HFFc6 (cell line): Measurements from ENCODE around the gene TWIST2. TPM values are rescaled to one million over a fixed set of nuclear protein-coding genes. Genes with fewer than 3 reads are reported as not detected.

Experiments
- DNase-seq: peaks from one replicate; pipeline ENCODE4 v3.0.0-alpha.2; 2018
- H3K27ac Mint-ChIP-seq: 2 replicates; pipeline ENCODE4 v1.8.0; 2020; ENCODE audit warnings: mild to moderate bottlenecking, mixed read lengths
- H3K27me3 Mint-ChIP-seq: 2 replicates; pipeline ENCODE4 v1.8.0; 2021; ENCODE audit warnings: mild to moderate bottlenecking, moderate library complexity, mixed read lengths; ENCODE audit not compliant: insufficient read depth
- H3K36me3 Mint-ChIP-seq: 2 replicates; pipeline ENCODE4 v1.8.0; 2021; ENCODE audit warnings: low read depth, mixed read lengths
- H3K4me1 Mint-ChIP-seq: 2 replicates; pipeline ENCODE4 v1.8.0; 2020; ENCODE audit warnings: low read depth, mixed read lengths
- H3K4me3 Mint-ChIP-seq: 2 replicates; pipeline ENCODE4 v1.8.0; 2020; ENCODE audit warnings: mild to moderate bottlenecking, moderate library complexity, mixed read lengths
- H3K9me3 Mint-ChIP-seq: 2 replicates; pipeline ENCODE4 v1.8.0; 2020; ENCODE audit warnings: mild to moderate bottlenecking, mixed read lengths
- total RNA-seq, 6 experiments: library from RNA; stranded (reverse); fragmentation: NEBNext Ultra II Directional; extraction: Animal tissue kit (Norgen Biotek cat#: 25700); gene quantifications; 2 replicates in 1 of 6; 3 replicates in 5 of 6; pipeline ENCODE4 v1.2.3, GENCODE V29; 2021
- TF ChIP-seq, protein P1 (sequence below): fragments of 200-600 bp; sonication (generic); IDR thresholded peaks from 2 replicates; pipeline ENCODE4 v1.5.0; 2021; ENCODE audit warnings: antibody characterized with exemption, mild to moderate bottlenecking

Gene TWIST2
- total RNA-seq, 6 experiments from 2014 or later: 127 to 146 (median 137) TPM

DNA sequence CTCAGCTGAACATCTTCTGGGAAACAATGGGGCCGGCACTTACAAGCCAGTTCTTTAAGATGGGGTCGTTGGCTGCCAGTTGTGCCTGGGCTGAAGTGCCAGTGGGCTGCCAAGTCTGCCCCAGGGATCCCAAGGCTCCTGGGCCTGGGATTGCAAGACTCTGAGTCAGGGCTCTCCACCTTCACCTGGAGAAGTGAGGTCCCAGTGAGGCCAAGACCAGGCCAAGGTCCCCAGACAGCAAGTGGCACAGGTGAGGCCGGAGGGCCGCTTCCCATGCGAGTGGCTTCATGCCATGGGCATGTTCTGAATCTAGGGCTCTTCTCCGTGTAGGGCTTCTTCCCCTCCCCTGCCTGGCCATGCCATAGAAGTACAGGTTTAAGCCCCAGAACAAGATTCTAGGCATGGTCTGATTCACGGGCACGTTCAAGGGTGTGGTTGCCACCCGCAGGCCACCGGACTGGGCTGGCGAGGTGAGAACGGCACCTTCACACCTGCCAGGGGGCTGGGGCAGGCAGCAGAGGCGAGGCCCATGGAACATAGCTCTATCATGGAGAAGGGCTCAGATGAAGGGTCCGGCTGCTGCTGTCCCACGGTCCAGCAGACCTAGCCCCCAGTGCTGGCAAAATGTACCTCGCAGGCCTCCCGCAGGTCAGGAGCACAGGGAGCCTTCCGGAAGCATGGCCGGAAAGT is 36.4 kb downstream of the TWIST2 start:
- peaks cover 32% of the 10 kb centered on the region for H3K36me3 Mint-ChIP-seq
- TF ChIP-seq, protein P1, sequence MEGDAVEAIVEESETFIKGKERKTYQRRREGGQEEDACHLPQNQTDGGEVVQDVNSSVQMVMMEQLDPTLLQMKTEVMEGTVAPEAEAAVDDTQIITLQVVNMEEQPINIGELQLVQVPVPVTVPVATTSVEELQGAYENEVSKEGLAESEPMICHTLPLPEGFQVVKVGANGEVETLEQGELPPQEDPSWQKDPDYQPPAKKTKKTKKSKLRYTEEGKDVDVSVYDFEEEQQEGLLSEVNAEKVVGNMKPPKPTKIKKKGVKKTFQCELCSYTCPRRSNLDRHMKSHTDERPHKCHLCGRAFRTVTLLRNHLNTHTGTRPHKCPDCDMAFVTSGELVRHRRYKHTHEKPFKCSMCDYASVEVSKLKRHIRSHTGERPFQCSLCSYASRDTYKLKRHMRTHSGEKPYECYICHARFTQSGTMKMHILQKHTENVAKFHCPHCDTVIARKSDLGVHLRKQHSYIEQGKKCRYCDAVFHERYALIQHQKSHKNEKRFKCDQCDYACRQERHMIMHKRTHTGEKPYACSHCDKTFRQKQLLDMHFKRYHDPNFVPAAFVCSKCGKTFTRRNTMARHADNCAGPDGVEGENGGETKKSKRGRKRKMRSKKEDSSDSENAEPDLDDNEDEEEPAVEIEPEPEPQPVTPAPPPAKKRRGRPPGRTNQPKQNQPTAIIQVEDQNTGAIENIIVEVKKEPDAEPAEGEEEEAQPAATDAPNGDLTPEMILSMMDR: no peak
- H3K4me1 Mint-ChIP-seq: peaks cover 88% of the 10 kb centered on the region
- H3K27me3 Mint-ChIP-seq: peaks cover 33% of the 10 kb centered on the region
- H3K27ac Mint-ChIP-seq: peak overlapping the region; percentile 62
- no peaks in the 10 kb centered on the region; the same call in 1 of the 2 replicates for H3K9me3 Mint-ChIP-seq
- H3K4me3 Mint-ChIP-seq: peak overlapping the region; percentile 65
- DNase-seq: no peak

- peaks cover 88% of the 10 kb centered on the region for H3K4me1 Mint-ChIP-seq
- TF ChIP-seq, protein P1: no peak
Observed at GRCh38 chr2:238884812-238885408, 37.0 kb downstream of the TWIST2 start.

GRCh38 chr2:238886453-238887094 is 38.7 kb downstream of the TWIST2 start:
- TF ChIP-seq, protein P1: peak; percentile 63
- Mint-ChIP-seq H3K36me3 (peaks cover 47% of the 10 kb centered on the region), H3K27me3 (peaks cover 44% of the 10 kb centered on the region), H3K27ac (peak overlapping the region; percentile 65), H3K9me3 (no peaks in the 10 kb centered on the region; the same call in 1 of the 2 replicates), H3K4me3 (peak overlapping the region; percentile 38), H3K4me1 (peaks cover 99% of the 10 kb centered on the region; the same call in 1 of the 2 replicates)
- DNase-seq: no peak

More at GRCh38 chr2:238884812-238885408, 37.0 kb downstream of the TWIST2 start:
- H3K36me3 Mint-ChIP-seq: peaks cover 32% of the 10 kb centered on the region
- H3K27me3 Mint-ChIP-seq: peaks cover 34% of the 10 kb centered on the region
- DNase-seq: no peak
- H3K4me3 Mint-ChIP-seq: peak overlapping the region; percentile 56
- no peaks in the 10 kb centered on the region; the same call in 1 of the 2 replicates for H3K9me3 Mint-ChIP-seq
- H3K27ac Mint-ChIP-seq: peak overlapping the region; percentile 65; the same call in 1 of the 2 replicates

GRCh38 chr2:238887616-238888015 is 39.7 kb downstream of the TWIST2 start:
- peaks cover 55% of the 10 kb centered on the region for H3K36me3 Mint-ChIP-seq
- peaks cover 99% of the 10 kb centered on the region; the same call in 1 of the 2 replicates for H3K4me1 Mint-ChIP-seq
- H3K27me3 Mint-ChIP-seq: peaks cover 44% of the 10 kb centered on the region
- TF ChIP-seq, protein P1: no peak
- no peaks in the 10 kb centered on the region; the same call in 1 of the 2 replicates for H3K9me3 Mint-ChIP-seq
- DNase-seq: no peak
- H3K4me3 Mint-ChIP-seq: peak overlapping the region; percentile 38; the same call in 1 of the 2 replicates
- peak overlapping the region; percentile 65 for H3K27ac Mint-ChIP-seq

DNA sequence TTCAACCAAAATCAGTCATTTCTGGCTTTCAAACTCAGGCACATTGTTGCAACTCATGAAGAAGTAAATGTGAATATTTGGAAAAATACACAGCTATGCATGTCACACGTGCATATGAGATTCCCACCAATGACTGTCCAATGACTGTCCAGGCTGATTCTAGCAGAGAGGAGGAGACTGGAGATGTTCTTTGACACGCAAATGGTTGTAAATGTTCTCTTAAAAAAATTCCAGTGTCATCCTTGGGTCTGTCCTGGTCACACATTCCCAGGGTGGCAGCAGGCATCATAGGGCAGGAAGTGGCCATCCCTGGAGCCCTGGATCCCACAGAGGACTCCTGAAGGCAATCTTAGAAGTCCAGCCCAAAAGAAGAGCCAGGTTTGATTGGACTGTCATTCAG is 40.9 kb downstream of the TWIST2 start:
- no peaks in the 10 kb centered on the region for H3K9me3 Mint-ChIP-seq
- peaks cover 59% of the 10 kb centered on the region for H3K36me3 Mint-ChIP-seq
- H3K27me3 Mint-ChIP-seq: peaks cover 41% of the 10 kb centered on the region
- H3K27ac Mint-ChIP-seq: peak overlapping the region; percentile 65
- DNase-seq: peak; percentile 58
- H3K4me3 Mint-ChIP-seq: no peak overlapping the region; the same call in 1 of the 2 replicates
- peaks cover 99% of the 10 kb centered on the region; the same call in 1 of the 2 replicates for H3K4me1 Mint-ChIP-seq
- TF ChIP-seq, protein P1: no peak
